ENCODE data around the gene TUT1. TPM values are rescaled to one million over a fixed set of nuclear protein-coding genes. Genes with fewer than 3 reads are reported as not detected.

TUT1 gene
- total and polyA plus RNA-seq, 2 donors from 2014 or later, result 18.7 to 29.5 TPM

GRCh38 chr11:62556875-62557631 is 34.3 kb downstream of the TUT1 start:
- intact Hi-C loops (cut with DNase I), result no loop called here
- Histone ChIP-seq H3K27ac (ENCODE audit: low read depth in 2 of 2, low read length in 2 of 2) (peak overlapping the region; percentile 80 to 87), H3K4me3 (ENCODE audit: low read length in 3 of 3) (no peak overlapping the region), H3K9me3 (ENCODE audit: control insufficient read depth in 2 of 3, insufficient read depth in 1 of 3, low read length in 3 of 3) (no peaks in the 10 kb centered on the region), H3K36me3 (ENCODE audit: control insufficient read depth in 2 of 3, insufficient read depth in 3 of 3, low read length in 3 of 3) (peaks cover 6 to 34% (median 14%) of the 10 kb centered on the region in 3 donors), H3K4me1 (ENCODE audit: control insufficient read depth in 2 of 3, insufficient read depth in 2 of 3, low read depth in 1 of 3, low read length in 3 of 3) (peaks cover 5 to 49% (median 45%) of the 10 kb centered on the region in 3 donors), H3K27me3 (ENCODE audit: control insufficient read depth, insufficient read depth, low read length) (no peaks in the 10 kb centered on the region), H3K9ac (ENCODE audit: low read length in 3 of 3) (peak overlapping the region in 1 of 3 donors; percentile 44)
- no peak for FAIRE-seq
- peak in 1 of 5 donors; percentile 56 for DNase-seq
- no peak for TF ChIP-seq CTCF (IDR thresholded peaks at IDR 0.05; ENCODE audit: borderline replicate concordance, extremely low read depth, insufficient read depth)

- FAIRE-seq, result no peak
- peaks cover 3 to 28% (median 14%) of the 10 kb centered on the region in 3 donors for H3K36me3 ChIP-seq (ENCODE audit: control insufficient read depth in 2 of 3, insufficient read depth in 3 of 3, low read length in 3 of 3)
- H3K27me3 ChIP-seq (ENCODE audit: control insufficient read depth, insufficient read depth, low read length), result no peaks in the 10 kb centered on the region
- H3K9ac ChIP-seq (ENCODE audit: low read length in 3 of 3), result peak overlapping the region in 1 of 3 donors; percentile 48
- H3K9me3 ChIP-seq (ENCODE audit: control insufficient read depth in 2 of 3, insufficient read depth in 1 of 3, low read length in 3 of 3), result no peaks in the 10 kb centered on the region
- H3K4me3 ChIP-seq (ENCODE audit: low read length in 3 of 3), result peak overlapping the region in 1 of 3 donors; percentile 30
- intact Hi-C loops (cut with DNase I), result no loop called here
- H3K27ac ChIP-seq (ENCODE audit: low read depth in 2 of 2, low read length in 2 of 2), result peak overlapping the region; percentile 80 to 87
- TF ChIP-seq CTCF (IDR thresholded peaks at IDR 0.05; ENCODE audit: borderline replicate concordance, extremely low read depth, insufficient read depth), result no peak
- peak; percentile 84 to 97 (median 91) for DNase-seq
- H3K4me1 ChIP-seq (ENCODE audit: control insufficient read depth in 2 of 3, insufficient read depth in 2 of 3, low read depth in 1 of 3, low read length in 3 of 3), result peaks cover 5 to 56% (median 51%) of the 10 kb centered on the region in 3 donors
These were observed 35.0 kb downstream of the TUT1 start for GRCh38 chr11:62556108-62556874.

GRCh38 chr11:62555464-62556107 is 35.7 kb downstream of the TUT1 start:
- Histone ChIP-seq H3K36me3 (ENCODE audit: control insufficient read depth in 2 of 3, insufficient read depth in 3 of 3, low read length in 3 of 3) (peaks cover 3 to 28% (median 14%) of the 10 kb centered on the region in 3 donors), H3K9ac (ENCODE audit: low read length in 3 of 3) (peak overlapping the region in 1 of 3 donors; percentile 48), H3K27ac (ENCODE audit: low read depth in 2 of 2, low read length in 2 of 2) (peak overlapping the region; percentile 80 to 87), H3K9me3 (ENCODE audit: control insufficient read depth in 2 of 3, insufficient read depth in 1 of 3, low read length in 3 of 3) (no peaks in the 10 kb centered on the region), H3K4me3 (ENCODE audit: low read length in 3 of 3) (peak overlapping the region in 1 of 3 donors; percentile 18), H3K4me1 (ENCODE audit: control insufficient read depth in 2 of 3, insufficient read depth in 2 of 3, low read depth in 1 of 3, low read length in 3 of 3) (peaks cover 5 to 56% (median 51%) of the 10 kb centered on the region in 3 donors), H3K27me3 (ENCODE audit: control insufficient read depth, insufficient read depth, low read length) (no peaks in the 10 kb centered on the region)
- FAIRE-seq, result no peak
- TF ChIP-seq CTCF (IDR thresholded peaks at IDR 0.05; ENCODE audit: borderline replicate concordance, extremely low read depth, insufficient read depth), result no peak
- intact Hi-C loops (cut with DNase I), result no loop called here
- peak in 4 of 5 donors; percentile 23 to 76 (median 62) for DNase-seq
